AG08396 (cell line): ENCODE data around the gene PKN2.
"Not testable (repeated sequence)": the region's sequence is repeated elsewhere in the genome, so short reads cannot be mapped to it uniquely, and the experiment has no call there.

Source experiments
- DNase-seq: peaks from one replicate; pipeline ENCODE4 v3.0.0; 2012; ENCODE audit warnings: low spot score, mixed read lengths

PKN2 gene

GRCh38 chr1:88791192-88791591 is 107.1 kb downstream of the PKN2 start:
- no peak for DNase-seq

GRCh38 chr1:88799491-88799890 is 115.4 kb downstream of the PKN2 start:
- DNase-seq = no peak

GRCh38 chr1:88800382-88801051 is 116.4 kb downstream of the PKN2 start:
- DNase-seq = peak; percentile 22

GRCh38 chr1:88801575-88802208 is 117.6 kb downstream of the PKN2 start:
- no peak for DNase-seq

GRCh38 chr1:88802404-88802803 is 118.3 kb downstream of the PKN2 start:
- DNase-seq = no peak

- DNase-seq = peak; percentile 14
Measured at GRCh38 chr1:88802950-88803349, 118.9 kb downstream of the PKN2 start.

GRCh38 chr1:88803444-88803843 is 119.4 kb downstream of the PKN2 start:
- DNase-seq = no peak

- DNase-seq = no peak
Measured at GRCh38 chr1:88812366-88812765, 128.3 kb downstream of the PKN2 start.

- no peak for DNase-seq
Measured at GRCh38 chr1:88813471-88813870, 129.4 kb downstream of the PKN2 start.

GRCh38 chr1:88819642-88820041 is 135.6 kb downstream of the PKN2 start:
- not testable (repeated sequence) for DNase-seq

GRCh38 chr1:88825721-88826120 is 141.6 kb downstream of the PKN2 start:
- DNase-seq = no peak

- DNase-seq = no peak
Measured at GRCh38 chr1:88847643-88848042, 163.6 kb downstream of the PKN2 start.

GRCh38 chr1:88851303-88852063 is 167.4 kb downstream of the PKN2 start:
- no peak for DNase-seq

GRCh38 chr1:88867743-88868521 is 183.9 kb downstream of the PKN2 start:
- peak; percentile 43 for DNase-seq

- DNase-seq = not testable (repeated sequence)
Measured at GRCh38 chr1:88869644-88870043, 185.6 kb downstream of the PKN2 start.

- DNase-seq = no peak
Measured at GRCh38 chr1:88873737-88874349, 189.8 kb downstream of the PKN2 start.

GRCh38 chr1:88875595-88875994 is 191.5 kb downstream of the PKN2 start:
- DNase-seq = no peak

- no peak for DNase-seq
Measured at GRCh38 chr1:88876573-88877365, 192.7 kb downstream of the PKN2 start.

GRCh38 chr1:88877382-88877825 is 193.3 kb downstream of the PKN2 start:
- no peak for DNase-seq

- DNase-seq = no peak
Measured at GRCh38 chr1:88877911-88878310, 193.8 kb downstream of the PKN2 start.

GRCh38 chr1:88878731-88879130 is 194.7 kb downstream of the PKN2 start:
- DNase-seq = no peak
